Mesothelial cell of epicardium (in vitro differentiated cells): ENCODE results near the gene SYCN. TPM values are rescaled to one million over a fixed set of nuclear protein-coding genes. Genes with fewer than 3 reads are reported as not detected.

Source experiments
- DNase-seq, 2 experiments: peaks; one replicate each; pipeline ENCODE4 v3.0.0; 2021; ENCODE audit warnings: low spot score in 2 of 2; ENCODE audit not compliant: unreplicated experiment in 2 of 2
- H3K27ac Mint-ChIP-seq: 2 replicates; pipeline ENCODE4 v1.8.0; 2021; ENCODE audit warnings: mixed read lengths
- H3K27me3 Mint-ChIP-seq: 2 replicates; pipeline ENCODE4 v1.8.0; 2021; ENCODE audit warnings: low read depth, mixed read lengths
- H3K36me3 Mint-ChIP-seq: 2 replicates; pipeline ENCODE4 v1.8.0; 2021; ENCODE audit warnings: mixed read lengths
- H3K4me1 Mint-ChIP-seq: 2 replicates; pipeline ENCODE4 v1.8.0; 2021; ENCODE audit warnings: mixed read lengths
- H3K4me3 Mint-ChIP-seq: 2 replicates; pipeline ENCODE4 v1.8.0; 2021; ENCODE audit warnings: mild to moderate bottlenecking, moderate library complexity, mixed read lengths
- H3K9me3 Mint-ChIP-seq: 2 replicates; pipeline ENCODE4 v1.8.0; 2021; ENCODE audit warnings: mixed read lengths
- total RNA-seq: library from RNA; stranded (reverse); gene quantifications from 3 replicates; pipeline ENCODE4 v1.2.1, GENCODE V29; 2021
- TF ChIP-seq, protein P1 (sequence below): fragments of 200-600 bp; sonication (generic); IDR thresholded peaks from one replicate; pipeline ENCODE4 v1.5.0; 2021; ENCODE audit warnings: antibody characterized with exemption; ENCODE audit not compliant: unreplicated experiment

Gene SYCN
- total RNA-seq, 1 donor from 2014 or later = not detected

GRCh38 chr19:39207293-39207836 lies 3.3 kb upstream of the SYCN start:
- TF ChIP-seq, protein P1, sequence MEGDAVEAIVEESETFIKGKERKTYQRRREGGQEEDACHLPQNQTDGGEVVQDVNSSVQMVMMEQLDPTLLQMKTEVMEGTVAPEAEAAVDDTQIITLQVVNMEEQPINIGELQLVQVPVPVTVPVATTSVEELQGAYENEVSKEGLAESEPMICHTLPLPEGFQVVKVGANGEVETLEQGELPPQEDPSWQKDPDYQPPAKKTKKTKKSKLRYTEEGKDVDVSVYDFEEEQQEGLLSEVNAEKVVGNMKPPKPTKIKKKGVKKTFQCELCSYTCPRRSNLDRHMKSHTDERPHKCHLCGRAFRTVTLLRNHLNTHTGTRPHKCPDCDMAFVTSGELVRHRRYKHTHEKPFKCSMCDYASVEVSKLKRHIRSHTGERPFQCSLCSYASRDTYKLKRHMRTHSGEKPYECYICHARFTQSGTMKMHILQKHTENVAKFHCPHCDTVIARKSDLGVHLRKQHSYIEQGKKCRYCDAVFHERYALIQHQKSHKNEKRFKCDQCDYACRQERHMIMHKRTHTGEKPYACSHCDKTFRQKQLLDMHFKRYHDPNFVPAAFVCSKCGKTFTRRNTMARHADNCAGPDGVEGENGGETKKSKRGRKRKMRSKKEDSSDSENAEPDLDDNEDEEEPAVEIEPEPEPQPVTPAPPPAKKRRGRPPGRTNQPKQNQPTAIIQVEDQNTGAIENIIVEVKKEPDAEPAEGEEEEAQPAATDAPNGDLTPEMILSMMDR = no peak
- DNase-seq = no peak
- Mint-ChIP-seq H3K4me1 (peaks cover 13% of the 10 kb centered on the region), H3K27ac (no peak overlapping the region), H3K36me3 (no peaks in the 10 kb centered on the region), H3K4me3 (no peak overlapping the region), H3K27me3 (peaks cover 9% of the 10 kb centered on the region), H3K9me3 (no peaks in the 10 kb centered on the region)

- H3K4me3 Mint-ChIP-seq = no peak overlapping the region
- peaks cover 10% of the 10 kb centered on the region for H3K27me3 Mint-ChIP-seq
- DNase-seq = no peak
- peaks cover 13% of the 10 kb centered on the region for H3K4me1 Mint-ChIP-seq
- no peaks in the 10 kb centered on the region for H3K9me3 Mint-ChIP-seq
- no peak overlapping the region for H3K27ac Mint-ChIP-seq
- TF ChIP-seq, protein P1 = no peak
- no peaks in the 10 kb centered on the region for H3K36me3 Mint-ChIP-seq
Observed at GRCh38 chr19:39206122-39206521, 2.1 kb upstream of the SYCN start.

- TF ChIP-seq, protein P1 = no peak
- no peaks in the 10 kb centered on the region for H3K9me3 Mint-ChIP-seq
- peaks cover 13% of the 10 kb centered on the region for H3K27me3 Mint-ChIP-seq
- H3K27ac Mint-ChIP-seq = no peak overlapping the region
- DNase-seq = no peak
- no peaks in the 10 kb centered on the region for H3K36me3 Mint-ChIP-seq
- H3K4me3 Mint-ChIP-seq = no peak overlapping the region
- peaks cover 13% of the 10 kb centered on the region for H3K4me1 Mint-ChIP-seq
Observed at GRCh38 chr19:39205449-39205764, 1.3 kb upstream of the SYCN start.

DNA sequence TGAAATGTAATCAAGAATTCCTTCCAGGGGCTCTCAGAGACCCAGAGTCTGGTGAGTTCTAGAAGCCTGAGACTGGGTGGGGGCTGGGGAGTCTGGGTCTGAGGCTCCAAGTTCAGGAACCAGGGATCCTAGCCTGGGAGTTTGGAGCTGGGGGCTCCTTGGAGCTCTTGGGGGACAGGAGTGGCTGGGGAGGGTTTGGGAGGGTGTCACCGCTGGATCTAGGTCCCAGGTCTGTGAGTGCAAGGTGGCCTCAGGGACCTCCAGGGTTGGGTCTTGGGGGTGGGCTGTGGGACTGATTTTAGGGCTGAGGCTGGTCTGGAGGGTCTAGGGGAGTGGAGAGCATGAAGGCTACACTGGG lies 1.1 kb downstream of the SYCN start:
- Mint-ChIP-seq H3K27me3 (peaks cover 21% of the 10 kb centered on the region), H3K4me1 (peaks cover 13% of the 10 kb centered on the region)
- no peak for DNase-seq

GRCh38 chr19:39200803-39201115 lies 3.3 kb downstream of the SYCN start:
- no peak overlapping the region for H3K4me3 Mint-ChIP-seq
- H3K27ac Mint-ChIP-seq = no peak overlapping the region
- H3K4me1 Mint-ChIP-seq = peaks cover 23% of the 10 kb centered on the region
- TF ChIP-seq, protein P1 = no peak
- peaks cover 36% of the 10 kb centered on the region for H3K27me3 Mint-ChIP-seq
- no peak for DNase-seq
- no peaks in the 10 kb centered on the region for H3K9me3 Mint-ChIP-seq
- H3K36me3 Mint-ChIP-seq = no peaks in the 10 kb centered on the region

More for the DNA sequence above, 1.1 kb downstream of the SYCN start:
- Mint-ChIP-seq H3K4me3 (no peak overlapping the region), H3K9me3 (no peaks in the 10 kb centered on the region), H3K27ac (no peak overlapping the region), H3K36me3 (no peaks in the 10 kb centered on the region)
- TF ChIP-seq, protein P1 = no peak

DNA sequence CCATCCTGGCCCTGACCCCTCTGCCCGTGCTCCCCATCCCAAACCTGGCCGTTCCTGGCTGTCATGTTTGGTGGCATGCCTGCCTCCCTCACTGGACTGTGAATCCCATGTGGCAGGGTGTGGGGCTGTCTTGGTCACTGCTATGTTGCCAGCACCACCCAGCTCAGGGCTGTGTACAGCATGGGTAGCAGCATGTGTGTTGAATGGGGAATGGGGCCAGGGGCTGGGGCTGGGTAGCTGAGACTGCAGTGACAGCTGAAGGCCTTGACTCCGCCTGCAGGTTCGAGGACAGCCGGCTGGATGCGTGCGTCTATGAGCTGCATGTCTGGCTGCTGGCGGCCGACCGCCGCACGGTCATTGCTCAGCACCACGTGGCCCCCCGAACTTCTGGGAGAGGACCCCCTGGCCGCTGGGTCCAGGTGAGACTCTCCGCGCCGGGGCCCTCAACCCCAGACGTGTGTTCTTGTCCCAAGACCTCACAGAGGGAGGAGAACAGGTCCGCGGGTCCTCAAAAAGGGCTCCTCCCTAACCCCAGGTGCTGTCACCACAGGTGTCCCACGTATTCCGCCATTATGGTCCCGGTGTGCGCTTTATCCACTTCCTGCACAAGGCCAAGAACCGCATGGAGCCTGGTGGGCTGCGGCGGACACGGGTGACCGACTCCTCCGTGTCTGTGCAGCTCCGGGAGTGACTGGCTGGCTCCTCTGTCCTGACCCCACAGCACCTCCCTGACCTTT lies 3.8 kb downstream of the SYCN start:
- no peak overlapping the region for H3K4me3 Mint-ChIP-seq
- no peaks in the 10 kb centered on the region for H3K9me3 Mint-ChIP-seq
- DNase-seq = no peak
- H3K4me1 Mint-ChIP-seq = peaks cover 22% of the 10 kb centered on the region
- TF ChIP-seq, protein P1 = no peak
- H3K27ac Mint-ChIP-seq = no peak overlapping the region
- peaks cover 41% of the 10 kb centered on the region for H3K27me3 Mint-ChIP-seq
- no peaks in the 10 kb centered on the region for H3K36me3 Mint-ChIP-seq
